SK-N-SH (cell line): ENCODE results near the gene SULT1A1.
"Not testable (repeated sequence)": the region's sequence is repeated elsewhere in the genome, so short reads cannot be mapped to it uniquely, and the experiment has no call there.

ENCODE experiments used
- CHD2 ChIP-seq: fragments of 150-350 bp; IDR thresholded peaks from 2 replicates; pipeline ENCODE4 v1.6.1; 2018; ENCODE audit warnings: low read length; ENCODE audit not compliant: partially characterized antibody
- CTCF ChIP-seq: fragments of 200-600 bp; sonication (generic); IDR thresholded peaks from 2 replicates; pipeline ENCODE4 v1.6.1; 2017; ENCODE audit warnings: antibody characterized with exemption, mild to moderate bottlenecking, moderate library complexity
- EZH2phosphoT487 ChIP-seq: fragments of 200-600 bp; sonication (generic); IDR thresholded peaks from 2 replicates; pipeline ENCODE4 v1.6.1; 2017; ENCODE audit warnings: low read depth, mixed run types, mild to moderate bottlenecking, antibody characterized with exemption, moderate library complexity, borderline replicate concordance
- FOXM1 ChIP-seq: IDR thresholded peaks from 2 replicates; pipeline ENCODE4 v1.4.0; 2012; ENCODE audit warnings: low read depth, mild to moderate bottlenecking
- GABPA ChIP-seq: IDR thresholded peaks from 2 replicates; pipeline ENCODE4 v1.4.0; 2012; ENCODE audit warnings: low read depth, mild to moderate bottlenecking
- IRF3 ChIP-seq: fragments of 150-350 bp; IDR thresholded peaks from 2 replicates; pipeline ENCODE4 v1.6.1; 2016; ENCODE audit warnings: mild to moderate bottlenecking, low read depth, low read length
- JUND ChIP-seq: IDR thresholded peaks from 2 replicates; pipeline ENCODE4 v1.4.0; 2012
- MAX ChIP-seq: IDR thresholded peaks from 2 replicates; pipeline ENCODE4 v1.4.0; 2012; ENCODE audit warnings: low read depth
- TAF1 ChIP-seq: IDR thresholded peaks from 2 replicates; pipeline ENCODE4 v1.6.1; 2012; ENCODE audit warnings: low read depth, mild to moderate bottlenecking, low read length, moderate library complexity, borderline replicate concordance
- TCF12 ChIP-seq: IDR thresholded peaks from 2 replicates; pipeline ENCODE4 v1.4.0; 2012
- USF1 ChIP-seq: IDR thresholded peaks from 2 replicates; pipeline ENCODE4 v1.4.0; 2012; ENCODE audit warnings: low read depth, borderline replicate concordance

GRCh38 chr16:28599377-28600285, 10.2 kb downstream of the SULT1A1 start:
- TF ChIP-seq TCF12, CHD2, TAF1, CTCF, USF1, JUND, GABPA, IRF3, MAX, FOXM1, EZH2phosphoT487: not testable (repeated sequence)
